GM12892 (cell line): ENCODE measurements around the gene B3GALT6.

Experiments used
- POLR2A ChIP-seq: IDR thresholded peaks from 2 replicates; pipeline ENCODE4 v1.6.1; 2011; ENCODE audit warnings: low read depth, low read length, control low read depth
- POLR2AphosphoS5 ChIP-seq: IDR thresholded peaks from 2 replicates; pipeline ENCODE4 v1.6.1; 2011; ENCODE audit warnings: low read depth, low read length, control low read depth
- TAF1 ChIP-seq: IDR thresholded peaks from 2 replicates; pipeline ENCODE4 v1.6.1; 2011; ENCODE audit warnings: low read depth, mild to moderate bottlenecking, control low read depth, low read length, borderline replicate concordance

- TF ChIP-seq POLR2A = no peak
- TF ChIP-seq POLR2AphosphoS5 = no peak
- TF ChIP-seq TAF1 = no peak
Observed at GRCh38 chr1:1232796-1233566, 944 bp downstream of the B3GALT6 start.
